ENCODE data around the gene LRP1-AS. TPM values are rescaled to one million over a fixed set of nuclear protein-coding genes. Genes with fewer than 3 reads are reported as not detected.
A peak's percentile ranks its signal among the peaks of the same experiment; 100 is the strongest.

Gene LRP1-AS
- total RNA-seq, 1 experiment from 2014 or later: not detected

GRCh38 chr12:57164966-57165625 lies 17.7 kb upstream of the LRP1-AS start:
- DNase-seq (ENCODE audit: low spot score): no peak
- in situ Hi-C loops (cut with HindIII; ENCODE audit: low sequenced_read_pairs): no loop called here

GRCh38 chr12:57164454-57164853 lies 17.0 kb upstream of the LRP1-AS start:
- in situ Hi-C loops (cut with HindIII; ENCODE audit: low sequenced_read_pairs): no loop called here
- DNase-seq (ENCODE audit: low spot score): no peak

- in situ Hi-C loops (cut with HindIII; ENCODE audit: low sequenced_read_pairs): no loop called here
- no peak for DNase-seq (ENCODE audit: low spot score)
Observed at GRCh38 chr12:57162553-57163125, 15.2 kb upstream of the LRP1-AS start.

- in situ Hi-C loops (cut with HindIII; ENCODE audit: low sequenced_read_pairs): no loop called here
- DNase-seq (ENCODE audit: low spot score): no peak
Observed at GRCh38 chr12:57161491-57161890, 14.1 kb upstream of the LRP1-AS start.

GRCh38 chr12:57160741-57161140 lies 13.3 kb upstream of the LRP1-AS start:
- in situ Hi-C loops (cut with HindIII; ENCODE audit: low sequenced_read_pairs): no loop called here
- DNase-seq (ENCODE audit: low spot score): no peak

GRCh38 chr12:57160040-57160439 lies 12.6 kb upstream of the LRP1-AS start:
- no peak for DNase-seq (ENCODE audit: low spot score)
- in situ Hi-C loops (cut with HindIII; ENCODE audit: low sequenced_read_pairs): no loop called here

- in situ Hi-C loops (cut with HindIII; ENCODE audit: low sequenced_read_pairs): no loop called here
- no peak for DNase-seq (ENCODE audit: low spot score)
Observed at GRCh38 chr12:57159311-57159710, 11.9 kb upstream of the LRP1-AS start.

- no peak for DNase-seq (ENCODE audit: low spot score)
- in situ Hi-C loops (cut with HindIII; ENCODE audit: low sequenced_read_pairs): no loop called here
Observed at GRCh38 chr12:57158665-57159064, 11.2 kb upstream of the LRP1-AS start.

- in situ Hi-C loops (cut with HindIII; ENCODE audit: low sequenced_read_pairs): no loop called here
- no peak for DNase-seq (ENCODE audit: low spot score)
Observed at GRCh38 chr12:57158186-57158585, 10.8 kb upstream of the LRP1-AS start.

GRCh38 chr12:57157588-57158173 lies 10.3 kb upstream of the LRP1-AS start:
- in situ Hi-C loops (cut with HindIII; ENCODE audit: low sequenced_read_pairs): no loop called here

GRCh38 chr12:57156701-57157403 lies 9.4 kb upstream of the LRP1-AS start:
- DNase-seq (ENCODE audit: low spot score): no peak
- in situ Hi-C loops (cut with HindIII; ENCODE audit: low sequenced_read_pairs): no loop called here

More at GRCh38 chr12:57157588-57158173, 10.3 kb upstream of the LRP1-AS start:
- DNase-seq (ENCODE audit: low spot score): no peak

GRCh38 chr12:57154804-57155434 lies 7.5 kb upstream of the LRP1-AS start:
- no peak for DNase-seq (ENCODE audit: low spot score)
- in situ Hi-C loops (cut with HindIII; ENCODE audit: low sequenced_read_pairs): no loop called here

- in situ Hi-C loops (cut with HindIII; ENCODE audit: low sequenced_read_pairs): no loop called here
- no peak for DNase-seq (ENCODE audit: low spot score)
Observed at GRCh38 chr12:57154076-57154475, 6.7 kb upstream of the LRP1-AS start.

GRCh38 chr12:57153415-57153997 lies 6.1 kb upstream of the LRP1-AS start:
- DNase-seq (ENCODE audit: low spot score): no peak
- in situ Hi-C loops (cut with HindIII; ENCODE audit: low sequenced_read_pairs): no loop called here

GRCh38 chr12:57152639-57153038 lies 5.2 kb upstream of the LRP1-AS start:
- DNase-seq (ENCODE audit: low spot score): no peak
- in situ Hi-C loops (cut with HindIII; ENCODE audit: low sequenced_read_pairs): no loop called here

GRCh38 chr12:57151741-57152630 lies 4.6 kb upstream of the LRP1-AS start:
- peak; percentile 97 for DNase-seq (ENCODE audit: low spot score)
- in situ Hi-C loops (cut with HindIII; ENCODE audit: low sequenced_read_pairs): no loop called here

- DNase-seq (ENCODE audit: low spot score): no peak
- in situ Hi-C loops (cut with HindIII; ENCODE audit: low sequenced_read_pairs): no loop called here
Observed at GRCh38 chr12:57150400-57151000, 3.1 kb upstream of the LRP1-AS start.

GRCh38 chr12:57149245-57149900 lies 2.0 kb upstream of the LRP1-AS start:
- peak; percentile 77 for DNase-seq (ENCODE audit: low spot score)
- in situ Hi-C loops (cut with HindIII; ENCODE audit: low sequenced_read_pairs): no loop called here

Data from G401 (cell line).